Mucosa of stomach (tissue), 1 donor: ENCODE measurements around the gene CDH26.
"Not testable (repeated sequence)": the region's sequence is repeated elsewhere in the genome, so short reads cannot be mapped to it uniquely, and the experiment has no call there.

Source experiments
- H3K27me3 ChIP-seq: one replicate; pipeline ENCODE4 v1.7.0; 2013; ENCODE audit warnings: mild to moderate bottlenecking, low read length; ENCODE audit not compliant: control insufficient read depth, insufficient read depth
- H3K36me3 ChIP-seq: one replicate; pipeline ENCODE4 v1.7.0; 2013; ENCODE audit warnings: low read length; ENCODE audit not compliant: control insufficient read depth, insufficient read depth
- H3K4me1 ChIP-seq: one replicate; pipeline ENCODE4 v1.7.0; 2013; ENCODE audit warnings: mild to moderate bottlenecking, low read length; ENCODE audit not compliant: control insufficient read depth, insufficient read depth
- H3K4me3 ChIP-seq: one replicate; pipeline ENCODE4 v1.7.0; 2013; ENCODE audit warnings: low read length
- H3K9ac ChIP-seq: one replicate; pipeline ENCODE4 v1.7.0; 2013; ENCODE audit warnings: mild to moderate bottlenecking, low read length, moderate library complexity
- H3K9me3 ChIP-seq: one replicate; pipeline ENCODE4 v1.7.0; 2013; ENCODE audit warnings: mild to moderate bottlenecking, low read length, moderate library complexity; ENCODE audit not compliant: control insufficient read depth
- donor health status: Pancreatic carcinoma.

Gene CDH26

GRCh38 chr20:60026010-60026409 lies 67.8 kb downstream of the CDH26 start:
- H3K9ac ChIP-seq, result no peak overlapping the region
- H3K36me3 ChIP-seq, result no peaks in the 10 kb centered on the region
- H3K9me3 ChIP-seq, result no peaks in the 10 kb centered on the region
- H3K4me3 ChIP-seq, result no peak overlapping the region
- no peaks in the 10 kb centered on the region for H3K27me3 ChIP-seq
- H3K4me1 ChIP-seq, result peaks cover 10% of the 10 kb centered on the region

- Histone ChIP-seq H3K9me3 (no peaks in the 10 kb centered on the region), H3K4me3 (no peak overlapping the region), H3K4me1 (peaks cover 4% of the 10 kb centered on the region), H3K9ac (no peak overlapping the region), H3K36me3 (no peaks in the 10 kb centered on the region), H3K27me3 (no peaks in the 10 kb centered on the region)
These were observed 72.2 kb downstream of the CDH26 start for GRCh38 chr20:60030471-60030870.

- H3K27me3 ChIP-seq, result no peaks in the 10 kb centered on the region
- H3K4me1 ChIP-seq, result peaks cover 4% of the 10 kb centered on the region
- no peak overlapping the region for H3K9ac ChIP-seq
- no peak overlapping the region for H3K4me3 ChIP-seq
- H3K36me3 ChIP-seq, result no peaks in the 10 kb centered on the region
- H3K9me3 ChIP-seq, result no peaks in the 10 kb centered on the region
These were observed 72.9 kb downstream of the CDH26 start for GRCh38 chr20:60031107-60031506.

GRCh38 chr20:60034231-60035110 lies 76.2 kb downstream of the CDH26 start:
- Histone ChIP-seq H3K9ac (peak overlapping the region; percentile 25), H3K27me3 (peaks cover 15% of the 10 kb centered on the region), H3K9me3 (no peaks in the 10 kb centered on the region), H3K36me3 (no peaks in the 10 kb centered on the region), H3K4me3 (no peak overlapping the region), H3K4me1 (peaks cover 4% of the 10 kb centered on the region)

- Histone ChIP-seq H3K36me3 (no peaks in the 10 kb centered on the region), H3K9ac (no peak overlapping the region), H3K4me3 (no peak overlapping the region), H3K9me3 (no peaks in the 10 kb centered on the region), H3K4me1 (peaks cover 4% of the 10 kb centered on the region), H3K27me3 (peaks cover 15% of the 10 kb centered on the region)
These were observed 77.3 kb downstream of the CDH26 start for GRCh38 chr20:60035486-60035885.

GRCh38 chr20:60036346-60036745 lies 78.1 kb downstream of the CDH26 start:
- Histone ChIP-seq H3K4me3 (no peak overlapping the region), H3K9ac (no peak overlapping the region), H3K27me3 (peaks cover 15% of the 10 kb centered on the region), H3K9me3 (no peaks in the 10 kb centered on the region), H3K36me3 (no peaks in the 10 kb centered on the region), H3K4me1 (peaks cover 4% of the 10 kb centered on the region)

- H3K27me3 ChIP-seq, result peaks cover 15% of the 10 kb centered on the region
- H3K9ac ChIP-seq, result no peak overlapping the region
- H3K9me3 ChIP-seq, result no peaks in the 10 kb centered on the region
- peaks cover 4% of the 10 kb centered on the region for H3K4me1 ChIP-seq
- no peak overlapping the region for H3K4me3 ChIP-seq
- H3K36me3 ChIP-seq, result no peaks in the 10 kb centered on the region
These were observed 78.7 kb downstream of the CDH26 start for GRCh38 chr20:60036746-60037499.

GRCh38 chr20:60038400-60039008 lies 80.3 kb downstream of the CDH26 start:
- H3K9me3 ChIP-seq, result no peaks in the 10 kb centered on the region
- H3K27me3 ChIP-seq, result peaks cover 15% of the 10 kb centered on the region
- no peak overlapping the region for H3K4me3 ChIP-seq
- no peaks in the 10 kb centered on the region for H3K36me3 ChIP-seq
- H3K9ac ChIP-seq, result no peak overlapping the region
- peaks cover 4% of the 10 kb centered on the region for H3K4me1 ChIP-seq

- H3K4me3 ChIP-seq, result no peak overlapping the region
- H3K4me1 ChIP-seq, result no peaks in the 10 kb centered on the region
- peaks cover 15% of the 10 kb centered on the region for H3K27me3 ChIP-seq
- no peaks in the 10 kb centered on the region for H3K9me3 ChIP-seq
- H3K36me3 ChIP-seq, result no peaks in the 10 kb centered on the region
- no peak overlapping the region for H3K9ac ChIP-seq
These were observed 81.3 kb downstream of the CDH26 start for GRCh38 chr20:60039526-60039925.

GRCh38 chr20:60040471-60041162 lies 82.4 kb downstream of the CDH26 start:
- H3K9me3 ChIP-seq, result no peaks in the 10 kb centered on the region
- no peak overlapping the region for H3K9ac ChIP-seq
- no peaks in the 10 kb centered on the region for H3K36me3 ChIP-seq
- H3K27me3 ChIP-seq, result peaks cover 15% of the 10 kb centered on the region
- H3K4me3 ChIP-seq, result no peak overlapping the region
- H3K4me1 ChIP-seq, result no peaks in the 10 kb centered on the region

GRCh38 chr20:60041436-60042165 lies 83.4 kb downstream of the CDH26 start:
- not testable (repeated sequence) for H3K36me3 ChIP-seq, H3K9me3 ChIP-seq

More at GRCh38 chr20:60041436-60042165, 83.4 kb downstream of the CDH26 start:
- peaks cover 15% of the 10 kb centered on the region for H3K27me3 ChIP-seq
- H3K4me1 ChIP-seq, H3K9ac ChIP-seq, H3K4me3 ChIP-seq: not testable (repeated sequence)
